Activated T-cell treated with anti-CD3 and anti-CD28 coated beads, Interleukin-2, amount 50 U/mL, for 72 hours (primary cell): ENCODE measurements around the gene RBFOX1. TPM values are rescaled to one million over a fixed set of nuclear protein-coding genes. Genes with fewer than 3 reads are reported as not detected.

Source experiments
- ATAC-seq, 2 donors: fragments of 150-1000 bp; cut with Tn5 transposase; replicated peaks in 1 of 2; 2 replicates each; pipeline ENCODE4 v1.10.0; 2021; ENCODE audit warnings: moderate library complexity in 2 of 2, mild to moderate bottlenecking in 1 of 2
- DNase-seq, 2 donors: peaks; one replicate each; pipeline ENCODE4 v3.0.0; 2021 to 2022; ENCODE audit warnings: mixed read lengths in 1 of 2
- H3K27ac Mint-ChIP-seq: one replicate; pipeline ENCODE4 v1.8.0; 2022; ENCODE audit warnings: mild to moderate bottlenecking, moderate library complexity, mixed read lengths
- H3K27me3 Mint-ChIP-seq: one replicate; pipeline ENCODE4 v1.8.0; 2022; ENCODE audit warnings: low read depth, mixed read lengths
- H3K36me3 Mint-ChIP-seq, 2 donors: one replicate each; pipeline ENCODE4 v1.8.0; 2022; ENCODE audit warnings: mixed read lengths in 2 of 2, mild to moderate bottlenecking in 1 of 2; ENCODE audit not compliant: insufficient read depth in 2 of 2
- H3K4me1 Mint-ChIP-seq: one replicate; pipeline ENCODE4 v1.8.0; 2022; ENCODE audit warnings: low read depth, mixed read lengths
- H3K4me3 Mint-ChIP-seq, 2 donors: one replicate each; pipeline ENCODE4 v1.8.0; 2022; ENCODE audit warnings: mild to moderate bottlenecking in 2 of 2, mixed read lengths in 2 of 2, moderate library complexity in 2 of 2
- H3K9me3 Mint-ChIP-seq, 2 donors: one replicate each; pipeline ENCODE4 v1.8.0; 2022; ENCODE audit warnings: mixed read lengths in 2 of 2
- total RNA-seq, 2 donors: library from RNA; stranded (reverse); gene quantifications; one replicate each; pipeline ENCODE4 v1.2.3, GENCODE V29; 2022

Gene RBFOX1
- total RNA-seq, 2 donors from 2014 or later = not detected

DNA sequence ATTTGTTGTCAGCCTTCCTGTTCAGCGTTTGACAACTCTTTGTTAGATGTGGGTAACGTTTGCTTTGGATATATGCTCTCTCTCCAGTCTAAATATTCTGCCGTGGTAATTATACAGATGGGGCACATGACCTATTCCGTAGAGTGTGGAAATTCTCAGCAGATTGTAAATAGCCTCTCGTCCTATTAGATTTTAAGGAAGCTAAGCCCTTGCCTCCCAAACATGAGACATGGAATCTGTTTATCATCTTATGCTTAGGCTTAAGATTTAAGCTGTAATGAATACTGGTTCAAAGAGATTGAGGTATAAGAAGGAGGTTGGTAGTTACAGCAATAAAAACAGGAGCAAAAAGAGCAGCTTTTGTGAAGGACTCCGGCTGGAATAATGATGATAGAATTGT is 87.4 kb downstream of the RBFOX1 start:
- Mint-ChIP-seq H3K4me1 (no peaks in the 10 kb centered on the region), H3K27me3 (no peaks in the 10 kb centered on the region), H3K27ac (no peak overlapping the region), H3K4me3 (no peak overlapping the region), H3K9me3 (peaks cover 10 to 16% of the 10 kb centered on the region in 2 donors), H3K36me3 (peaks cover 0 to 5% of the 10 kb centered on the region in 2 donors)
- DNase-seq = no peak
- ATAC-seq = no peak

DNA sequence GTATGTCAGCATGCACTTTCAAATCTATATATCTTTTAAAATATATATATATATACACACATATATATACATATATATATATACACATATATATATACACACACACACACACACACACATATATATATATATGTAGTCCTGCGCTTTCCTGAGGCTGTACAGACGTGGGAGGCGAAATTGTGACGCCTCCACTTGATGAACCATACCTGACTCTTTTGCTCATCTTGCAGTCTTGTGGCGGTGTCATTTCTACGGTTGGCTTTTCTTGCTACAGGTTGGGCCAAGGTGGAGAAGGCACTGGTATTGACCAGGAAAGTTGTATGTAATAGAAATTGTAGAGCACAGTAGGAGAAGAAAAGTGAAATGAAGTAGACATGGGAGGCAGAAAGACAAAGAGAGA is 88.2 kb downstream of the RBFOX1 start:
- Mint-ChIP-seq H3K9me3 (peaks cover 13 to 16% of the 10 kb centered on the region in 2 donors), H3K36me3 (peaks cover 0 to 5% of the 10 kb centered on the region in 2 donors), H3K27ac (no peak overlapping the region), H3K27me3 (no peaks in the 10 kb centered on the region), H3K4me3 (no peak overlapping the region), H3K4me1 (no peaks in the 10 kb centered on the region)
- ATAC-seq (no peak), DNase-seq (no peak)

DNA sequence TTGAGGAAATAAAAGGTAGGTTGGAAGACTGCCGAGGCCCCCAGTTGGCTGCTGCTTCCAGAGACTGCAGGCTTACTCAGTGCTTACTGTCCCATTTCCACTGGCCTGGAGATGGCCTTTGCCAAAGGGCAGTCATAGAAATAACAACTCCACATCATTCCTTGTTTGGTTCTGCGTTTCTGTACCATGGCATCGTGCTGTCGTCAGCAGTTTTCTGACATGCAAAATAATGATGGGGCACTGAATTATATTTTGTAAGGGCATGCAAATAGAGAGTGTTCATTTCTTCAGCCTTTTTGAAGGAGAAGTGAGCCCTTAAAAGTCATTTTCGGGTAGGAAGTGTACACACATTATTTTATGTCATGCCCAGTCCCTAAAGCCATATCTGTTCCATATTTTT is 88.9 kb downstream of the RBFOX1 start:
- H3K9me3 Mint-ChIP-seq = peaks cover 15 to 16% of the 10 kb centered on the region in 2 donors
- H3K4me3 Mint-ChIP-seq = no peak overlapping the region
- no peak for DNase-seq
- H3K27ac Mint-ChIP-seq = no peak overlapping the region
- no peaks in the 10 kb centered on the region for H3K4me1 Mint-ChIP-seq
- H3K36me3 Mint-ChIP-seq = peaks cover 0 to 5% of the 10 kb centered on the region in 2 donors
- no peaks in the 10 kb centered on the region for H3K27me3 Mint-ChIP-seq
- no peak for ATAC-seq

DNA sequence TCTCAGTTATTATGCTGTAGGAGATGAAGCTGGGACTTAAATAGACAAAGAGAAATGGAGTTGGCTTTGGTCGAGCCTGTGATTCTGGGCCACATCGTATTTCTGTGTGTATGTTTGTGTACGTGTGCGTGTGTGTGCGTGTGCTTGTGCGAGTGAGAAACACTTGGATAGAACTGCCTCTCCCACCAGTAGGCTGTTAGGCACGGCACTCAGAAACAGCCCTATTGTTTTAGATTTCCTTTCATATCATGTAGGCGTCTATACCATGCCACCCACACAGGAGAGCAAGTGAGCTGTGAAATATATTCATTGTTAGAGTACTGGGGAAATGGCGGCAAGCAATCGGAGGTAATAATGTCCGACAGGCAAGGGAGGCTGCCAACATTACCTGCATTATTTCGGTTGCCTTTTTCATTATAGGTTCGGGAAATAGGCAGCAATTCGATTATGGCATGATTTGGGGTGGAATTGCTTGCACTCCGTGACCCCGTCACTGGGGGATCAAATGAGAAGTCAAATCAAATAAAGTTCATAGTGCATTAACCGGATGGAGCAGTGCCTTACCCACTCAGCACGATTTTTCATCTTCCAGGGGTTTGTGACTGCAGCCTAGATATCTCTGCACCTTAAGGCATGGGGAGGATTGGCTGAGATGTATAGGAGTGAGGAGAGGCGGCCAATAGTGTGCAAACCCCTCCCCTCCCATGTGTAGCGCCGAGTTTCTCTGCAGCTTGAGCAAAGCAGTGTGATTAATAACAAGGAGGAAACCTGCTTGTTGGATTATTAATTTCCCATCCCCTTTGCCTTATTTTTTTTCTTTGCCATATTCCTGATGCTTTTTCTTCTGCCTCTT is 89.6 kb downstream of the RBFOX1 start:
- ATAC-seq (no peak), DNase-seq (no peak)
- H3K4me1 Mint-ChIP-seq = no peaks in the 10 kb centered on the region
- no peak overlapping the region for H3K27ac Mint-ChIP-seq
- H3K36me3 Mint-ChIP-seq = peaks cover 0 to 5% of the 10 kb centered on the region in 2 donors
- no peaks in the 10 kb centered on the region for H3K27me3 Mint-ChIP-seq
- H3K4me3 Mint-ChIP-seq = no peak overlapping the region
- peaks cover 16% of the 10 kb centered on the region in 2 donors for H3K9me3 Mint-ChIP-seq

DNA sequence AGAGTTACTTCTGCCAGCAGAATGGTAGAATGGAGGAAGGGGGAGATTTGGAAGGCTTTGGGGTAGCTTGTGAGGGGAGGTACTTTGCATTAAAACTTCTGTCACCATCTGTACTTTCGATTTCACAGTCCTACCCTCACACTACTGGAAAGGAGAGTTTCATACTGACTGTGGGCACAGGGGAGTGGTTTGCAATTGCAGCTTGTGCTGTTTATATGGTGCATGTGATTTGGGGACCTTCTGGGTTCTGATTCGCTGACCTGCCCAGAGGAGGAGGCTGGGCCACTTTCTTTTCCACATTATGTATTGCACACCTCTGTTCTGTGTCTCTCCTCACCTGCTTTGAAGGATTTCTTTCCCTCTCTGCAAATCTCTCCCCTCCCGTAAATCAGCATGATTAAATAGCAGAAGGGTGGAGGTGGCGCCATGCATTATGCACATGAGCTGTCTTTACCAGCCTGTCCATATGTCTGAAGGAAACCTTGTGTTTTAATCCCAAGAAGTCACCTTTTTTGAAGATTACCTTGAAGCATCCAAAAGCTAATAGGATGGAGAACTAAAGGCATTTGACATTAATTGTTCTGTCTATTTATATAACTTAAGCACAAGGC is 90.9 kb downstream of the RBFOX1 start:
- Mint-ChIP-seq H3K36me3 (peaks cover 0 to 2% of the 10 kb centered on the region in 2 donors), H3K27ac (no peak overlapping the region), H3K9me3 (peaks cover 14 to 16% of the 10 kb centered on the region in 2 donors), H3K4me1 (no peaks in the 10 kb centered on the region), H3K27me3 (no peaks in the 10 kb centered on the region), H3K4me3 (no peak overlapping the region)
- DNase-seq = no peak
- no peak for ATAC-seq

DNA sequence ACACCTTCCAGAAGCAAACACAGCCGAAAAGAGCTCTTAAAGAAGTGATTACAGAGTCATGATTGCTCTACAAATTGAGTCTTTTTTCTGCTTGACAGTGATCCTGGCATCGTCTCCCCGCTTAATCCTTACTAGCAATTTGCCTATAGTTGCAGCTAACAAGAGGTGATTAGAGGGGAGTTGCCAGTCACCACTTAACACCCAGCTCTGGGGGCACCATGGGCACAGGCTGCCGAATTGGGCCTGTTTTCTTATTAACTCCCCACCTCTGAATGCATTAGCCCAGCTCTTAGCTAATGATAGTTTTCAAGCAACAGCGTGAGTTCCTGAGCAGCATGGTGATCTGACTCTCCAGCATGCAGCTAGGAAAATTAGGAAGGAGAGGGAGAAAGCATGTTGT is 93.5 kb downstream of the RBFOX1 start:
- Mint-ChIP-seq H3K27me3 (no peaks in the 10 kb centered on the region), H3K9me3 (peaks cover 12 to 14% of the 10 kb centered on the region in 2 donors), H3K4me3 (no peak overlapping the region), H3K27ac (no peak overlapping the region), H3K4me1 (no peaks in the 10 kb centered on the region), H3K36me3 (no peaks in the 10 kb centered on the region)
- no peak for DNase-seq
- ATAC-seq = no peak

DNA sequence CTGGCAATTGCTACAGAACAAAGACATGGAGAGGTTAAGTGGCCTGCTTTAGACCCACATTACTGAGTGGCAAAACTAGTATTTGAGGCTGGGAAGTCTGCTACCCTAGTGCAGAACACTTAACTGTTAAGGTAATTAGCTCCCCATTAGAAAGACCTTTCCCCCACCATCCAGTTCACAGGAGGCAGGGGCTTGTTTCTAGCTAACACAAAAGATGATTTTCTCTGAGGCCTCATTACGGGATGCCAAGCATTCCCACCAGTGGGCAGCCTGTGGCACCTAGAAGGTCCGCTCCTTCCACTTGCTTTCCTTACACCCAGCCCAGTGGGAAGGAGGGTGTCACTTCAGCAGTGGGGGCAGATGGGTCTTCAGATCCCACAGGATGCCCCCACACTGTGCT is 99.1 kb downstream of the RBFOX1 start:
- Mint-ChIP-seq H3K36me3 (no peaks in the 10 kb centered on the region), H3K4me1 (no peaks in the 10 kb centered on the region), H3K27ac (no peak overlapping the region)

DNA sequence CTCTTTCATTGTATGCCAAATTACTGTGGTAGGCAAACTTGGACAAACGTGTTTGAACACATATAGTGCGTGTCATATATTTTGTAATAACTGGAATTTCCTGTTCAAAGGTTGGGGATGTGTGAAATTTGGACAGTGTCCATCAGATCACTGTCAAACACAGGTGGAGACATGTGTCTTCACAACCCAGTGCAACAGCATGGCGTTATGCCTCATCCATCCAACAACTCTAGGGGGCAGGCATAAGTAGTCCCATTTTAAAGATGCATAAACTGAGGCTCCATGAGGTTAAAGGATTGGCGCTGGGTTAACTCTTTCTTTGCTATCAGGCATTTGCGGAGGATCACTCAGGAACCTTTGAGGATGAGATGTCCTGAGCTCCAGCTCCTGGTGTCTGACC is 103.7 kb downstream of the RBFOX1 start:
- no peaks in the 10 kb centered on the region for H3K4me1 Mint-ChIP-seq
- no peak overlapping the region for H3K27ac Mint-ChIP-seq
- peaks cover 3 to 10% of the 10 kb centered on the region in 2 donors for H3K9me3 Mint-ChIP-seq
- no peaks in the 10 kb centered on the region for H3K27me3 Mint-ChIP-seq
- no peak overlapping the region for H3K4me3 Mint-ChIP-seq
- ATAC-seq (no peak), DNase-seq (no peak)
- H3K36me3 Mint-ChIP-seq = no peaks in the 10 kb centered on the region

More for the DNA sequence above, 99.1 kb downstream of the RBFOX1 start:
- peaks cover 12 to 14% of the 10 kb centered on the region in 2 donors for H3K9me3 Mint-ChIP-seq
- no peak overlapping the region for H3K4me3 Mint-ChIP-seq
- ATAC-seq (no peak), DNase-seq (no peak)
- no peaks in the 10 kb centered on the region for H3K27me3 Mint-ChIP-seq

DNA sequence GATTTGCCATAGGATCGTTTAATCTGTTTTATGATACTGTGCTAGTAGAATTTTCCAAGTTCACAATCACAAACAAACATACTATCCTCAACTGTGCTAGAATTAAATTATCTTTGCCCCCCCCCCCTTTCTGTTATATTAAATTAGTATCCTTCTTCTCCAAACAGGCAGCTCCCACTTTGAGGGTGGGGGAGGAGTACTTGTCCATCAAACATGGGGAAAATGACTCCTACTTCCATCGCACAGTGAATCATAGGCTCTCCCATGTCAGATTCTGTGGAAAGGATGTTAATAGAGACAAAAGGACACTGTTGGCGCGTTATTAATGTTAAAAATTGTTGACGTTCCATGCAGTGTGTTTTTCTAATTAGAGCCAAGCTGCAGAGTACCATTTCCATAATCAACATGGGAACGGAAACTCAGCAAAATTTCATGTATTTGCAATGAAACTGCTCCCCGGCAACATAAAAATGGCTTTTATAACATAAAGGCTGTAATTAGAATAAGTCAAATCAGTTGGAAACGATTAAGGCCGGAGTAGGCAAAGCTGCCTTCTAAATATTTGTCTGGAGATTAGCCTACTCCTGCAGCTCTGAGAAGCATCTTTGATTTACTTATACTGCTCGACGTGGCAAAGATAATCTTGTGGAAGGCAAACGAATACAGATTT is 104.6 kb downstream of the RBFOX1 start:
- no peaks in the 10 kb centered on the region for H3K4me1 Mint-ChIP-seq
- ATAC-seq (no peak), DNase-seq (no peak)
- H3K27me3 Mint-ChIP-seq = no peaks in the 10 kb centered on the region
- H3K9me3 Mint-ChIP-seq = peaks cover 7 to 10% of the 10 kb centered on the region in 2 donors
- no peak overlapping the region for H3K27ac Mint-ChIP-seq
- no peaks in the 10 kb centered on the region for H3K36me3 Mint-ChIP-seq
- no peak overlapping the region for H3K4me3 Mint-ChIP-seq

DNA sequence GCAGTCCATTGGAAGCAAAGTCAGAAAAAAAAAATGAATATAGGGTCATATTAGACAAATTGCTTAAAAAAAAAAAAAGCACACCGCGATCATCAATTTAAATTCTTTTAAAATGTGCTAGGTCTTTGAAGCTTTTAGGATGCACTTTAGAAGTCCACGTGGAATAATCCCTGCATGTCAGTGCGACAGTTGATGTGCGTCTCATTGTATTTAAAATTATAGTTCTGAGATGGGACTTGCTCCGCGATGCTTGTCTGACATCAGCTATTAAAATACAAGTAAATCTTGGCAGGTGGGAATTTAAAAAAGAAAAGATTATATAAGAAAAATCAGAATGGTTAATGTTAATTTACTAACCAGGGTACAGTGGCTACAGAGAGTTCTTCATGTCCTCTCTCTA is 105.2 kb downstream of the RBFOX1 start:
- no peak for ATAC-seq
- H3K27ac Mint-ChIP-seq = no peak overlapping the region
- no peak for DNase-seq
- H3K4me3 Mint-ChIP-seq = no peak overlapping the region
- H3K9me3 Mint-ChIP-seq = peaks cover 7 to 10% of the 10 kb centered on the region in 2 donors
- no peaks in the 10 kb centered on the region for H3K27me3 Mint-ChIP-seq
- no peaks in the 10 kb centered on the region for H3K4me1 Mint-ChIP-seq
- H3K36me3 Mint-ChIP-seq = no peaks in the 10 kb centered on the region

DNA sequence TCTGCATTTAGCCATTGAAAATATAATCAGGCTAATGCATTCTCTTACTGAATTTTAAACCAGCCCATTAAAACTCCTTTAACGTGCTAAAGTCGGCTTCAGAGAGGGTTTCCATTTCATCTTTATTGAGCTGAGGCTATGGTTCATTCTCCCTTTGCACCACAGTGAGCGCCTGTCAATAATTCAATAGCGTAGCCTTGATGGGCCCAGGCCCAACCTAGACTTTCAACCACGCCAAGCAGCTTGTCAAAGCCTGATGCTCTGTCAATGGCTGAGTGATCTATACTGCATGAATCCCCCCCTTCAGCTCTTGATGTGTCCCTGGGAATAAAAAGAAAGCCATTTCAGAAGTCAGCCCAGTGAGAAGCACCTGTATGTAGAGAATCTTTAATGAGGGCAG is 106.0 kb downstream of the RBFOX1 start:
- no peaks in the 10 kb centered on the region for H3K27me3 Mint-ChIP-seq
- no peaks in the 10 kb centered on the region for H3K36me3 Mint-ChIP-seq
- peaks cover 4 to 9% of the 10 kb centered on the region in 2 donors for H3K9me3 Mint-ChIP-seq
- H3K4me3 Mint-ChIP-seq = no peak overlapping the region
- H3K4me1 Mint-ChIP-seq = no peaks in the 10 kb centered on the region
- no peak overlapping the region for H3K27ac Mint-ChIP-seq
- DNase-seq (no peak), ATAC-seq (no peak)

DNA sequence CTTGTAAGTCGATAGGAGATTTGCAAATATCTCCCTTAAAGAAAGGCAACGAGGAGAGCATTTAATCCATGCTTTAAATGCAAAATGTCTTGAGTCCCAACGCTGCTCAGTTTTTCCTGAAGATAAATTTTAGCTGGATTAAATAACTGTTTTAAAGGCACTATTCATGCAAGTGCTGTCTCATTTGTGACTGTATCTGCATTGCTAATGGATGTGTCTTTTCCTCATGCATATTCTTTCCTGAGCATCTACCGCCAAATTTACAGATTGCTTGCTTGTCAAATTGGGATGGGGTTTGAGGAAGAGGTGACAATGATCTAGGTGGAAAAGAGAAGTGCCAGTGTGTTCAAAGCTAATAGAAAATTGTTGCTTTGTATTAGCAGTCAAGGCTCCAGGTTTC is 106.9 kb downstream of the RBFOX1 start:
- no peaks in the 10 kb centered on the region for H3K27me3 Mint-ChIP-seq
- no peak overlapping the region for H3K4me3 Mint-ChIP-seq
- DNase-seq (no peak), ATAC-seq (no peak)
- no peaks in the 10 kb centered on the region for H3K36me3 Mint-ChIP-seq
- H3K4me1 Mint-ChIP-seq = no peaks in the 10 kb centered on the region
- peaks cover 5 to 6% of the 10 kb centered on the region in 2 donors for H3K9me3 Mint-ChIP-seq
- no peak overlapping the region for H3K27ac Mint-ChIP-seq

DNA sequence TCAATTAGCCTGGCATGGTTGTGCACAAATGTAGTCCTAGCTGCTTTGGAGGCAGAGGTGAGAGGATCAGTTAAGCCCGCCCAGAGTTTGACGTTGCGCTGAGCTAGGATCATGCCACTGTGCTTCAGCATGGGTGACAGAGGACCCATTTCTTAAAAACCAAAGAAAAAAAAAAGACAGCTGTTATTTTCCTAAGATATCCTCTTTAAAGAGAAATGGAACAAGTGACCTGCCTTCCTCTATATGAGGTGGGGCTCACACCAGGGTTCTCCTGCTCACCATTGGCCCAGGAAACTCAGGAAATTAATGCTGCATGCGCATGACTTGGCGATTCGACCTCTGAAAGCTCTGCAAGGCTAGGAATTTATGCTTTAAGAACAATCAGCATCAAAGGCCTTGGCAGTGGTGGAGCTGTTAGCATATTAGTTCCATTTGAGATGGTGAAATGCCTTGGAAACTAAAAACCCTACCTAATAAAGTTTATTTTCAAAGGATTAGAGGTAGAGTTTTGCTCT is 108.3 kb downstream of the RBFOX1 start:
- no peak overlapping the region for H3K27ac Mint-ChIP-seq
- H3K9me3 Mint-ChIP-seq = peaks cover 2 to 5% of the 10 kb centered on the region in 2 donors
- ATAC-seq (no peak), DNase-seq (no peak)
- H3K4me3 Mint-ChIP-seq = no peak overlapping the region
- no peaks in the 10 kb centered on the region for H3K36me3 Mint-ChIP-seq
- no peaks in the 10 kb centered on the region for H3K27me3 Mint-ChIP-seq
- no peaks in the 10 kb centered on the region for H3K4me1 Mint-ChIP-seq
